Measurements from ENCODE around the gene TYSND1. TPM values are rescaled to one million over a fixed set of nuclear protein-coding genes. Genes with fewer than 3 reads are reported as not detected.

The TYSND1 gene
- total and polyA plus RNA-seq, 2 of the 13 experiments (the other 11 are each of a cell fraction or from before 2014, with no cell fraction given), result 3.3 to 8.9 TPM

GRCh38 chr10:70174058-70174741 is 27.7 kb upstream of the TYSND1 start (continued):
- no peak for TF ChIP-seq HOXA9 (CRISPR knock-in tag; IDR thresholded peaks at IDR 0.05; ENCODE audit: borderline replicate concordance)
- no peak for TF ChIP-seq ZNF605 (CRISPR knock-in tag; IDR thresholded peaks at IDR 0.05)
- no peak for TF ChIP-seq KLF15 (CRISPR knock-in tag; IDR thresholded peaks at IDR 0.05; ENCODE audit: borderline replicate concordance)
- TF ChIP-seq HNF1B (CRISPR knock-in tag; IDR thresholded peaks at IDR 0.05), result peak; percentile 13; the same call in 1 of the 2 replicates
- TF ChIP-seq ZNF263 (CRISPR knock-in tag; IDR thresholded peaks at IDR 0.05), result peak; percentile 67; the same call in 1 of the 2 replicates
- TF ChIP-seq E2F5 (CRISPR knock-in tag; conservative IDR thresholded peaks at IDR 0.05), result no peak
- peak; percentile 69 for TF ChIP-seq ZNF574 (CRISPR knock-in tag; IDR thresholded peaks at IDR 0.05)
- TF ChIP-seq HBP1 (CRISPR knock-in tag; IDR thresholded peaks at IDR 0.05; ENCODE audit: low read depth), result 0 out of 2 replicates have a peak, but pooled peaks have one; percentile 67
- peak; percentile 52; the same call in 1 of the 3 replicates for TF ChIP-seq MXI1 (IDR thresholded peaks at IDR 0.05; ENCODE audit: borderline replicate concordance, low read depth, low read length)
- TF ChIP-seq MLX (CRISPR knock-in tag; IDR thresholded peaks at IDR 0.05), result 0 out of 2 replicates have a peak, but pooled peaks have one; percentile 35
- no peak for TF ChIP-seq MTF1 (CRISPR knock-in tag; IDR thresholded peaks at IDR 0.05)
- TF ChIP-seq ATF5 (CRISPR knock-in tag; IDR thresholded peaks at IDR 0.05; ENCODE audit: low read depth), result no peak
- no peak for TF ChIP-seq ZNF709 (CRISPR knock-in tag; IDR thresholded peaks at IDR 0.05)
- TF ChIP-seq LBX2 (CRISPR knock-in tag; IDR thresholded peaks at IDR 0.05; ENCODE audit: borderline replicate concordance), result no peak
- TF ChIP-seq ZNF639 (CRISPR knock-in tag; conservative IDR thresholded peaks at IDR 0.05), result no peak
- TF ChIP-seq SAP130 (CRISPR knock-in tag; IDR thresholded peaks at IDR 0.05; ENCODE audit: low read depth), result peak; percentile 91
- TF ChIP-seq YEATS2 (CRISPR knock-in tag; IDR thresholded peaks at IDR 0.05; ENCODE audit: borderline replicate concordance), result peak; percentile 73; the same call in 1 of the 2 replicates

Data from HepG2 (cell line).